ENCODE measurements around the gene ERICH2. TPM values are rescaled to one million over a fixed set of nuclear protein-coding genes. Genes with fewer than 3 reads are reported as not detected.

ERICH2 gene
- total and polyA plus RNA-seq, 2 experiments from 2014 or later, result 3.5 TPM; not detected in 1

- Mint-ChIP-seq H3K4me3 (no peak overlapping the region), H3K9me3 (no peaks in the 10 kb centered on the region), H3K27me3 (ENCODE audit: insufficient read depth, low read depth, poor library complexity) (peaks cover 34% of the 10 kb centered on the region), H3K27ac (no peak overlapping the region), H3K36me3 (ENCODE audit: low read depth) (no peaks in the 10 kb centered on the region; the same call in 1 of the 3 replicates), H3K4me1 (no peaks in the 10 kb centered on the region)
- Histone ChIP-seq H3K4me1 (ENCODE audit: insufficient read depth) (no peaks in the 10 kb centered on the region), H3K27me3 (ENCODE audit: insufficient read depth) (peaks cover 27% of the 10 kb centered on the region), H3K4me3 (no peak overlapping the region), H3K27ac (ENCODE audit: low read depth) (no peak overlapping the region), H3K79me2 (replicated peaks; ENCODE audit: insufficient read depth) (no peaks in the 10 kb centered on the region), H3K4me2 (no peak overlapping the region), H3F3A (replicated peaks; ENCODE audit: low read depth) (no peaks in the 10 kb centered on the region), H2AFZ (no peak overlapping the region), H3K9me2 (ENCODE audit: insufficient read depth) (0 out of 2 replicates have a peak, but pooled peaks cover 3% of the 10 kb centered on the region), H3K36me3 (ENCODE audit: insufficient read depth) (no peaks in the 10 kb centered on the region), H4K20me1 (replicated peaks; ENCODE audit: insufficient read depth) (no peaks in the 10 kb centered on the region)
- no peak for TF ChIP-seq NANOG (IDR thresholded peaks at IDR 0.05; ENCODE audit: borderline replicate concordance)
- ATAC-seq (no peak), DNase-seq (ENCODE audit: low spot score) (no peak)
Observed at GRCh38 chr2:170830166-170830565, 60.0 kb downstream of the ERICH2 start.

GRCh38 chr2:170831115-170831514 is 60.9 kb downstream of the ERICH2 start:
- no peak for ATAC-seq
- H3K36me3 ChIP-seq (ENCODE audit: insufficient read depth), result no peaks in the 10 kb centered on the region

GRCh38 chr2:170836027-170836426 is 65.8 kb downstream of the ERICH2 start:
- H3K27ac Mint-ChIP-seq, result no peak overlapping the region
- TF ChIP-seq JUNB (IDR thresholded peaks at IDR 0.05; ENCODE audit: unreplicated experiment), result no peak
- no peak for TF ChIP-seq ZNF462 (CRISPR knock-in tag; IDR thresholded peaks at IDR 0.05)
- no peak for TF ChIP-seq ETS1 (IDR thresholded peaks at IDR 0.05)
- no peak for TF ChIP-seq ZNF331 (CRISPR knock-in tag; IDR thresholded peaks at IDR 0.05; ENCODE audit: low read depth)
- TF ChIP-seq CREB1 (CRISPR knock-in tag; IDR thresholded peaks at IDR 0.05; ENCODE audit: low read depth), result no peak

More at GRCh38 chr2:170831115-170831514, 60.9 kb downstream of the ERICH2 start:
- H3K79me2 ChIP-seq (replicated peaks; ENCODE audit: insufficient read depth), result no peaks in the 10 kb centered on the region
- H3K27ac ChIP-seq (ENCODE audit: low read depth), result no peak overlapping the region
- Mint-ChIP-seq H3K27ac (no peak overlapping the region), H3K9me3 (no peaks in the 10 kb centered on the region), H3K4me3 (no peak overlapping the region), H3K27me3 (ENCODE audit: insufficient read depth, low read depth, poor library complexity) (peaks cover 26% of the 10 kb centered on the region), H3K4me1 (no peaks in the 10 kb centered on the region), H3K36me3 (ENCODE audit: low read depth) (no peaks in the 10 kb centered on the region; the same call in 1 of the 3 replicates)
- no peak overlapping the region for H3K4me2 ChIP-seq
- DNase-seq (ENCODE audit: low spot score), result no peak
- H3K27me3 ChIP-seq (ENCODE audit: insufficient read depth), result peaks cover 18% of the 10 kb centered on the region
- H3K4me3 ChIP-seq, result no peak overlapping the region
- TF ChIP-seq ETS1 (IDR thresholded peaks at IDR 0.05) (no peak), ZNF331 (CRISPR knock-in tag; IDR thresholded peaks at IDR 0.05; ENCODE audit: low read depth) (no peak), STAT1 (IDR thresholded peaks at IDR 0.05; ENCODE audit: unreplicated experiment) (no peak)
- no peaks in the 10 kb centered on the region for H3K4me1 ChIP-seq (ENCODE audit: insufficient read depth)
- 0 out of 2 replicates have a peak, but pooled peaks cover 3% of the 10 kb centered on the region for H3K9me2 ChIP-seq (ENCODE audit: insufficient read depth)
- H2AFZ ChIP-seq, result no peak overlapping the region
- H4K20me1 ChIP-seq (replicated peaks; ENCODE audit: insufficient read depth), result no peaks in the 10 kb centered on the region
- no peaks in the 10 kb centered on the region for H3F3A ChIP-seq (replicated peaks; ENCODE audit: low read depth)

More at GRCh38 chr2:170836027-170836426, 65.8 kb downstream of the ERICH2 start:
- Mint-ChIP-seq H3K9me3 (no peaks in the 10 kb centered on the region), H3K4me3 (no peak overlapping the region), H3K4me1 (no peaks in the 10 kb centered on the region), H3K27me3 (ENCODE audit: insufficient read depth, low read depth, poor library complexity) (no peaks in the 10 kb centered on the region), H3K36me3 (ENCODE audit: low read depth) (no peaks in the 10 kb centered on the region; the same call in 2 of the 3 replicates)
- Histone ChIP-seq H3K79me2 (replicated peaks; ENCODE audit: insufficient read depth) (no peaks in the 10 kb centered on the region), H3K9me2 (ENCODE audit: insufficient read depth) (0 out of 2 replicates have a peak, but pooled peaks cover 3% of the 10 kb centered on the region), H3K36me3 (ENCODE audit: insufficient read depth) (no peaks in the 10 kb centered on the region), H3K27me3 (ENCODE audit: insufficient read depth) (no peaks in the 10 kb centered on the region), H3K4me2 (no peak overlapping the region), H2AFZ (no peak overlapping the region), H3K27ac (ENCODE audit: low read depth) (no peak overlapping the region), H3K4me3 (no peak overlapping the region), H4K20me1 (replicated peaks; ENCODE audit: insufficient read depth) (no peaks in the 10 kb centered on the region), H3F3A (replicated peaks; ENCODE audit: low read depth) (no peaks in the 10 kb centered on the region), H3K4me1 (ENCODE audit: insufficient read depth) (no peaks in the 10 kb centered on the region)
- no peak for ATAC-seq
- DNase-seq (ENCODE audit: low spot score), result no peak
